Body of pancreas (tissue), 4 donors: ENCODE results near the gene TSPEAR. TPM values are rescaled to one million over a fixed set of nuclear protein-coding genes. Genes with fewer than 3 reads are reported as not detected.

Experiments
- ATAC-seq: fragments of 150-250 bp; one replicate; pipeline ENCODE4 v1.9.1; 2016
- DNase-seq, 4 donors: peaks; one replicate each; pipeline ENCODE4 v3.0.0-alpha.2; 2019
- H3K27ac ChIP-seq, 4 donors: fragments of 200-600 bp; sonication (generic); 1 replicate in 3 of 4; 2 replicates in 1 of 4; pipeline versions ENCODE4 v1.5.1 to v1.6.1; 2016 to 2019; ENCODE audit warnings: mild to moderate bottlenecking in 1 of 4, mixed read lengths in 1 of 4, moderate library complexity in 1 of 4
- H3K27me3 ChIP-seq, 2 donors: fragments of 200-600 bp; sonication (generic); one replicate each; pipeline ENCODE4 v1.6.0; 2016; ENCODE audit warnings: mild to moderate bottlenecking in 1 of 2
- H3K36me3 ChIP-seq, 2 donors: fragments of 200-600 bp; sonication (generic); replicated peaks in 1 of 2; 2 replicates each; pipeline ENCODE4 v1.5.1; 2016; ENCODE audit warnings: low read depth in 2 of 2; ENCODE audit not compliant: insufficient read depth in 1 of 2
- H3K4me1 ChIP-seq: fragments of 200-600 bp; sonication (generic); one replicate; pipeline ENCODE4 v1.6.0; 2016
- H3K4me3 ChIP-seq, 2 donors: fragments of 200-600 bp; sonication (generic); 1 replicate in 1 of 2; 2 replicates in 1 of 2; pipeline ENCODE4 v1.5.1; 2016 to 2019
- H3K9me3 ChIP-seq, 3 donors: fragments of 200-600 bp; sonication (generic); 1 replicate in 2 of 3; 2 replicates in 1 of 3; pipeline ENCODE4 v1.5.1; 2016
- POLR2A ChIP-seq, 3 donors: fragments of 450-650 bp; IDR thresholded peaks; one replicate each; pipeline ENCODE4 v1.6.1; 2016; ENCODE audit warnings: antibody characterized with exemption in 3 of 3, mild to moderate bottlenecking in 2 of 3
- WGBS, 2 donors: methylation state at CpG; one replicate each; pipeline ENCODE4 v1.1.5; 2017; 5-methylcytosine and 5-hydroxymethylcytosine counted together
- intact Hi-C: fragments of 100-400 bp; cut with DNase I; formaldehyde crosslinking; loops from one replicate; pipeline ENCODE4 v1.15.1; 2023
- total RNA-seq, 2 donors: library from RNA; depleted of rRNA; stranded (reverse); fragments of >200 nt; gene quantifications; one replicate each; pipeline ENCODE4 v1.1.0, GENCODE V29; 2016
- TF ChIP-seq, protein P1 (sequence below), 7 experiments: fragments of 450-650 bp in 4 of 7; fragments of 200-600 bp in 3 of 7; sonication (generic) in 3 of 7; IDR thresholded peaks; one replicate each; pipeline ENCODE4 v1.5.1; 2016 to 2019; ENCODE audit warnings: antibody characterized with exemption in 7 of 7

Gene TSPEAR
- total RNA-seq, 2 donors from 2014 or later = 0.52 TPM; not detected in 1

DNA sequence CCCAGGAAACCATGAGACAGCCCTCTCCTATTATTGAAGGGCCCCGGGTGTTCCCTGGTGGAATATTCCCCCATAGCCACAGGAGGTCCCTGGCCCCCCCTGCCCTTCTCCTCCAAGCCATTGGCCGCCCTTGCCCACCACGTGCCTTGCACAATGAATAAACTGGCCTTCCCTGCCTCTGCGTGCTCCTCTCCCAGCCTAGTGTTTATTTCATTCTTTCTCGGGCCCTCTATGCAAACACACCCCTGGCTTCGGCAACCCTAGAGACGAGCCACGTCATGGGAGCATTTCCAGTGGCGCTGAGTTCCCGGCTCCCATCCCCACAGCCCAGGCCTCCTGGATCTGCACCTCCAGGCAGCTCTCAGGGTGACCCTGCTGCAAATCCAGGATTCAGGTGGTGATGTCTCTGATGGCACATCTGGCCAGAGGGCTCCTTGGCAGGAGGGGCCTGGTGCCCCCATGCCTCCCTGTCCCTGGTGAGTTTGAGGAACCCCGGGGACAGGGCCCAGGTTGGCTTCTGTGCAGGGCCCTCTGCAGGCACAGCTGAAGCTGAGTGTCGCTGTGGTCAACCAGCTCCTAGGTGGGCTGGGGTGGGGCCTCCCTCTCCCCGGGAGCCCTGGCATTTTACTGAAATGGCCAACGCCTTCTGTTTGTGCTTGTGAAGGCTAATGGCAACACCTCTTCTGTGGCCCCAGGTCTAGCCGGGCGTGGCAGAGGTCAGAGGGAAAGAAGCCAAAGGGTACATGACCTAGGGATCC is 8.2 kb downstream of the TSPEAR start:
- H3K27me3 ChIP-seq = peaks cover 0 to 9% of the 10 kb centered on the region in 2 donors
- H3K27ac ChIP-seq = no peak overlapping the region
- H3K36me3 ChIP-seq = no peaks in the 10 kb centered on the region
- 26 to 38% methylated on average over 12 to 16 of the region's 16 CpGs for WGBS, 2 donors
- DNase-seq (no peak), ATAC-seq (no peak)
- no peaks in the 10 kb centered on the region for H3K4me1 ChIP-seq
- intact Hi-C loops = no loop called here
- TF ChIP-seq, protein P1, sequence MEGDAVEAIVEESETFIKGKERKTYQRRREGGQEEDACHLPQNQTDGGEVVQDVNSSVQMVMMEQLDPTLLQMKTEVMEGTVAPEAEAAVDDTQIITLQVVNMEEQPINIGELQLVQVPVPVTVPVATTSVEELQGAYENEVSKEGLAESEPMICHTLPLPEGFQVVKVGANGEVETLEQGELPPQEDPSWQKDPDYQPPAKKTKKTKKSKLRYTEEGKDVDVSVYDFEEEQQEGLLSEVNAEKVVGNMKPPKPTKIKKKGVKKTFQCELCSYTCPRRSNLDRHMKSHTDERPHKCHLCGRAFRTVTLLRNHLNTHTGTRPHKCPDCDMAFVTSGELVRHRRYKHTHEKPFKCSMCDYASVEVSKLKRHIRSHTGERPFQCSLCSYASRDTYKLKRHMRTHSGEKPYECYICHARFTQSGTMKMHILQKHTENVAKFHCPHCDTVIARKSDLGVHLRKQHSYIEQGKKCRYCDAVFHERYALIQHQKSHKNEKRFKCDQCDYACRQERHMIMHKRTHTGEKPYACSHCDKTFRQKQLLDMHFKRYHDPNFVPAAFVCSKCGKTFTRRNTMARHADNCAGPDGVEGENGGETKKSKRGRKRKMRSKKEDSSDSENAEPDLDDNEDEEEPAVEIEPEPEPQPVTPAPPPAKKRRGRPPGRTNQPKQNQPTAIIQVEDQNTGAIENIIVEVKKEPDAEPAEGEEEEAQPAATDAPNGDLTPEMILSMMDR (IDR thresholded peaks at IDR 0.05) = no peak
- no peak for TF ChIP-seq POLR2A (IDR thresholded peaks at IDR 0.05)
- H3K4me3 ChIP-seq = no peak overlapping the region
- no peaks in the 10 kb centered on the region for H3K9me3 ChIP-seq

DNA sequence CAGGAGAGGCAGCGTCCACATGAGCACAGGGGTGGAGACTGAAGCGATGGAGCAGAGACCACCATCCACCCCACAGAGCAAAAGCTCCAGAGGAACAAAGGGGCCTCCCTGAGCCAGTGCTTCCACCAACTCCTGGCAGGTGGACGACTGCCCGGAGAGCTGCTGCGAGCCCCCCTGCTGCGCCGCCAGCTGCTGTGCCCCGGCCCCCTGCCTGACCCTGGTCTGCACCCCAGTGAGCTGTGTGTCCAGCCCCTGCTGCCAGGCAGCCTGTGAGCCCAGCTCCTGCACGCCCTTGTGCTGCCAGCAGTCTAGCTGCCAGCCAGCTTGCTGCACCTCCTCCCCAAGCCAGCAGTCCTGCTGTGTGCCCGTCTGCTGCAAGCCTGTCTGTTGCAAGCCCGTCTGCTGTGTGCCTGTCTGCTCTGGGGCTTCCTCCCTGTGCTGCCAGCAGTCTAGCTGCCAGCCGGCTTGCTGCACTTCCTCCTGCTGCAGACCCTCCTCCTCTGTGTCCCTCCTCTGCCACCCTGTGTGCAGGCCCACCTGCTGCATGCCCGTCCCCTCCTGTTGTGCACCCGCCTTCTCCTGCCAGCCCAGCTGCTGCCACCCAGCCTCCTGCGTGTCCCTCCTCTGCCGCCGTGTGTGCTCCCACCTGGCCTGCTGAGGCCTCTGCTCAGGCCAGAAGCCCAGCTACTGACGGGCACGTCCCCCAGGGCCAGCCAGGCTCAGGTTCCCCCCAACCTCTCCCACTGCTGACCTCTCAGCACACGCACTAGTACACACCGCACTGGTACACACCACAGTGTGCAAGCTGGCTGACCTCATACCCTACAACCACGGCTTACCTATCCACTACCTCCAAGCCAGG is 9.0 kb downstream of the TSPEAR start:
- TF ChIP-seq, protein P1 (IDR thresholded peaks at IDR 0.05) = no peak
- TF ChIP-seq POLR2A (IDR thresholded peaks at IDR 0.05) = no peak
- Histone ChIP-seq H3K27me3 (peaks cover 0 to 5% of the 10 kb centered on the region in 2 donors), H3K4me3 (no peak overlapping the region), H3K36me3 (no peaks in the 10 kb centered on the region), H3K27ac (no peak overlapping the region), H3K9me3 (no peaks in the 10 kb centered on the region), H3K4me1 (no peaks in the 10 kb centered on the region)
- ATAC-seq = no peak
- no peak for DNase-seq
- intact Hi-C loops = no loop called here
- WGBS, 2 donors = 57 to 61% methylated on average over 5 to 20 of the region's 22 CpGs

DNA sequence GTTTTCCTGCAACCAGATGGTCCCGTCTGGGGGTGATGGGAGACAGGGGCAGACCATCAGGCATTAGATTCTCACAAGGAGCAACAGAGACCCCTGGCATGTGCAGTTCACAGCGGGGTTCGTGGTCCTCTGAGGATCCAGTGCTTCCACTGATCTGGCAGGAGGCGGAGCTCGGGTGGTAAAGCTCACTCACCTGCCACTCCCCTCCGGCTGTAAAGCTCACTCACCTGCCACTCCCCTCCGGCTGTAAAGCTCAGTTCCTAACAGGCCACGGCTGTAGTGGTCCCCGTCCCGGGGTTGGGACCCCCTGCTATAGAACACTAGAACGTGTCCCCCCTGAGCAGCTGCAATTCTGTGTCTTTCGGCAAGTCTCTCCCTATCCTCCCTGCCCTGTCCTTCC is 9.8 kb downstream of the TSPEAR start:
- no peaks in the 10 kb centered on the region for H3K9me3 ChIP-seq
- no peaks in the 10 kb centered on the region for H3K36me3 ChIP-seq
- TF ChIP-seq POLR2A (IDR thresholded peaks at IDR 0.05) = no peak
- TF ChIP-seq, protein P1 (IDR thresholded peaks at IDR 0.05) = no peak
- peaks cover 0 to 5% of the 10 kb centered on the region in 2 donors for H3K27me3 ChIP-seq
- no peak overlapping the region for H3K27ac ChIP-seq
- no peaks in the 10 kb centered on the region for H3K4me1 ChIP-seq
- H3K4me3 ChIP-seq = no peak overlapping the region
- DNase-seq (no peak), ATAC-seq (no peak)
- WGBS, 2 donors = 31 to 40% methylated on average over 5 to 12 of the region's 12 CpGs
- intact Hi-C loops = no loop called here

DNA sequence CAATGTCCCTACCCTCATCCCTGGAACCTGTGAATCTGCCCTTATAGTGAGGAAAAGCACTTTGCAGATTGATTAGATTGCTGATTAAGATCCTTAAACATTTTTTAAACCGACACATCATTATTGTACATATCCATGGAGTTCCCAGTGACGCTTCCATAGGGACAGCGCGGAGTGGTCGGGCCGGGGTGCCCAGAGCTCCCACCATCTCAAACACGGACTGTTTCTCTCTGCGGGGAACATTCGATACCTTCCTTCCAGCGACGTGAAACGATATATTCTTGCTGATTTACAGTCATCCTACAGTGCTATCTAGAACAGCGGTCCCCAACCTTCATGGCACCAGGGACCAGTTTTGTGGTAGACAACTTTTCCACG is 10.4 kb downstream of the TSPEAR start:
- intact Hi-C loops = no loop called here
- Histone ChIP-seq H3K4me1 (no peaks in the 10 kb centered on the region), H3K36me3 (no peaks in the 10 kb centered on the region), H3K27ac (no peak overlapping the region), H3K9me3 (no peaks in the 10 kb centered on the region), H3K27me3 (peaks cover 0 to 5% of the 10 kb centered on the region in 2 donors), H3K4me3 (no peak overlapping the region)
- 65 to 71% methylated on average over 14 of the region's 14 CpGs for WGBS, 2 donors
- ATAC-seq (no peak), DNase-seq (no peak)
- no peak for TF ChIP-seq POLR2A (IDR thresholded peaks at IDR 0.05)
- TF ChIP-seq, protein P1 (IDR thresholded peaks at IDR 0.05) = no peak
